Retinal pigment epithelial cell (primary cell): Measurements from ENCODE around the gene CASZ1.

Experiments
- DNase-seq: peaks from one replicate; pipeline ENCODE4 v3.0.0-alpha.2; 2010; ENCODE audit warnings: low read depth
- H3K4me3 ChIP-seq: 2 replicates; pipeline ENCODE4 v1.5.1; 2011; ENCODE audit warnings: mild to moderate bottlenecking, low read length, control low read depth, moderate library complexity
- CTCF ChIP-seq: conservative IDR thresholded peaks from 2 replicates; pipeline ENCODE4 v1.5.1; 2011; ENCODE audit warnings: low read depth, low read length, control low read depth, inconsistent platforms

The CASZ1 gene

GRCh38 chr1:10803971-10804820 lies 7.8 kb upstream of the CASZ1 start:
- H3K4me3 ChIP-seq: no peak overlapping the region
- TF ChIP-seq CTCF: no peak
- no peak for DNase-seq

DNA sequence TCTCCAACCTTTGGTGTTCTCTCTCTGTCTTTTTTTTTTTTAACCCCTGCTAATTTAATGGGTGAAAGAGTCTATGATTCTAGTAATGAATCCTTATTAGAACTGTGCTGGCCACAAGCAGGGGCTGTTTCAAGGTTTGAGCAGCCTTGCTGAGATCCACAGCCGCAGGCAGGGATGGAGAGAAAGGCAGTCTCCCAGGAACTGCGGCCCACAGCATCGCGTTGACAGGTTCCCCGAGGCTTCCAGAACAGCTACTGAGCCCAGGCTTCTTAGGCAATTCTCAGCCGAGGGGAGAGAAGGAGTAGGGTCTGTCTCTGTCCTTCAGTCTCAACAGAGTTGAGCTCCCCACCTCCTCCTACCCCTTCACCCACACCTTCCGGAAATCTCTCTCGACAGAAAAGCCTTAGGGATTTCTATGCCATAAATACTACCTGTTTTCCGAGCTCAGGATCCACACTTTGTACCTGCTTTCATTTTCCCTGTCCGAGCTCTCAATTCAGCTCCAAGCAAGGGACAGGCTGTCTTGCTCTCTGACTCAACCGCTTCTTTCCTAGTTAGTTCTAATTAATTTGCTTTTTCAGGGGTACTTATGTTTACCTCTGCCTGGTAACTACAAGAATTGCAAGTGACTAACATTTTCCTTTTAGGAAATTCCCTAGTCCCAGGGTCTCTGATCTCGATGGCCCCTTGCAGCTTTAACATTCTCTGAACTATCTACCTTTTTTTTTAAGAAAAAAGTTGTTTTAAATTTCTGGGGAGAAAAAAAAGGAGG lies 6.7 kb upstream of the CASZ1 start:
- TF ChIP-seq CTCF: no peak
- no peak for DNase-seq
- H3K4me3 ChIP-seq: no peak overlapping the region

DNA sequence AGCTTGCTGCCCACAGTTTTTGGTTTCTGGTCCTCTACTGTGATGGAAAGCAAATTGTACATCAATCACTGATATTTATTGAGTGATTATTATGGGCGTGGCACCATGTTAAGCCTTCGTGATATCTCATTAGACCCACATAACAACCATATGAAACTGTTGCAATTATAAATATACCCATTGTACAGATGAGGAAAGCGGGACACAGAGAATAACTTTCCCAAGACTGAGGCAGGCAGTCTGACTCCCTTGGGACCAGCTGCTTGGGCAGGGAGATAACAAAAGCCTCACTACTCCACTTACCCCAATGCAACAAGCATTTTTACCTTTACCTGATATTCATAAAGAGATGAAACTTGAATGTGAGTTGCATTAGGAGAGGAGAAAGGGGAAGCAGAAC lies 4.3 kb upstream of the CASZ1 start:
- H3K4me3 ChIP-seq: no peak overlapping the region
- no peak for DNase-seq
- no peak for TF ChIP-seq CTCF

DNA sequence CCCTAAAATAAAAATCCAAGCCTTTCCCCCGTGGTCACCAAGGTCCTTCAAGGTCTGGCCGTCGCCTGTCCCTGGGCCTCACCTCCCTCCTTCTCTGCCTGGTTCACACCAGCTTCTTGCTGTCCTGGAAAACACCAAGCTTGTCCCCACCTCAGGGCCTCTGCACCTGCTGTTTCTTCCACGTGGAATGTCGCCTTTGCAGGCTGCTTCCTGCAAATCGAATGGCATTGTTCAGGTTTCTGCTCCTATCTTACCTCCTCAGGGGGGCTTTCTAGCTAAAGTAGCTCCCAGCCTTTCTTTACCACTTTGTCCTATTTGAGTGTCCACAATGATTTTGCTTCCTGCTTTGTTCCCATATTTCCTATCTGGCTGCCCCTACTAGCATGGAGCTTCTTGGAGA lies 3.3 kb upstream of the CASZ1 start:
- no peak overlapping the region for H3K4me3 ChIP-seq
- DNase-seq: no peak
- no peak for TF ChIP-seq CTCF

- DNase-seq: no peak
- no peak for TF ChIP-seq CTCF
- H3K4me3 ChIP-seq: peak overlapping the region; percentile 30
Measured at GRCh38 chr1:10795276-10796021, 997 bp downstream of the CASZ1 start.

- no peak for DNase-seq
- H3K4me3 ChIP-seq: peak overlapping the region; percentile 30
- TF ChIP-seq CTCF: no peak
Measured at GRCh38 chr1:10794724-10795275, 1.6 kb downstream of the CASZ1 start.
